Ureter (tissue), 1 donor: ENCODE results near the gene DPY19L3. TPM values are rescaled to one million over a fixed set of nuclear protein-coding genes. Genes with fewer than 3 reads are reported as not detected.
"Not testable (repeated sequence)": the region's sequence is repeated elsewhere in the genome, so short reads cannot be mapped to it uniquely, and the experiment has no call there.

Source experiments
- DNase-seq: peaks from one replicate; pipeline ENCODE4 v3.0.0-alpha.2; 2020; ENCODE audit warnings: low spot score
- total RNA-seq: library from RNA; stranded (reverse); gene quantifications from one replicate; pipeline ENCODE4 v1.2.4, GENCODE V29; 2023
- donor health status: DM: yes; HTN: yes; CAD: no.

The DPY19L3 gene, protein sequence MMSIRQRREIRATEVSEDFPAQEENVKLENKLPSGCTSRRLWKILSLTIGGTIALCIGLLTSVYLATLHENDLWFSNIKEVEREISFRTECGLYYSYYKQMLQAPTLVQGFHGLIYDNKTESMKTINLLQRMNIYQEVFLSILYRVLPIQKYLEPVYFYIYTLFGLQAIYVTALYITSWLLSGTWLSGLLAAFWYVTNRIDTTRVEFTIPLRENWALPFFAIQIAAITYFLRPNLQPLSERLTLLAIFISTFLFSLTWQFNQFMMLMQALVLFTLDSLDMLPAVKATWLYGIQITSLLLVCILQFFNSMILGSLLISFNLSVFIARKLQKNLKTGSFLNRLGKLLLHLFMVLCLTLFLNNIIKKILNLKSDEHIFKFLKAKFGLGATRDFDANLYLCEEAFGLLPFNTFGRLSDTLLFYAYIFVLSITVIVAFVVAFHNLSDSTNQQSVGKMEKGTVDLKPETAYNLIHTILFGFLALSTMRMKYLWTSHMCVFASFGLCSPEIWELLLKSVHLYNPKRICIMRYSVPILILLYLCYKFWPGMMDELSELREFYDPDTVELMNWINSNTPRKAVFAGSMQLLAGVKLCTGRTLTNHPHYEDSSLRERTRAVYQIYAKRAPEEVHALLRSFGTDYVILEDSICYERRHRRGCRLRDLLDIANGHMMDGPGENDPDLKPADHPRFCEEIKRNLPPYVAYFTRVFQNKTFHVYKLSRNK
- 43.1 TPM for total RNA-seq

- DNase-seq: peak; percentile 96
Observed at GRCh38 chr19:32405431-32406160, at the start of gene DPY19L3. Gene DPY19L3, plus strand, starts transcription at chr19:32405770. Its CDS starts 2,484 bp downstream, at chr19:32408254.

- DNase-seq: no peak
Observed at GRCh38 chr19:32357720-32358119, 47.9 kb upstream of the DPY19L3 start.

- DNase-seq: no peak
Observed at GRCh38 chr19:32358321-32358720, 47.2 kb upstream of the DPY19L3 start.

GRCh38 chr19:32359581-32359980 is 46.0 kb upstream of the DPY19L3 start:
- no peak for DNase-seq

DNA sequence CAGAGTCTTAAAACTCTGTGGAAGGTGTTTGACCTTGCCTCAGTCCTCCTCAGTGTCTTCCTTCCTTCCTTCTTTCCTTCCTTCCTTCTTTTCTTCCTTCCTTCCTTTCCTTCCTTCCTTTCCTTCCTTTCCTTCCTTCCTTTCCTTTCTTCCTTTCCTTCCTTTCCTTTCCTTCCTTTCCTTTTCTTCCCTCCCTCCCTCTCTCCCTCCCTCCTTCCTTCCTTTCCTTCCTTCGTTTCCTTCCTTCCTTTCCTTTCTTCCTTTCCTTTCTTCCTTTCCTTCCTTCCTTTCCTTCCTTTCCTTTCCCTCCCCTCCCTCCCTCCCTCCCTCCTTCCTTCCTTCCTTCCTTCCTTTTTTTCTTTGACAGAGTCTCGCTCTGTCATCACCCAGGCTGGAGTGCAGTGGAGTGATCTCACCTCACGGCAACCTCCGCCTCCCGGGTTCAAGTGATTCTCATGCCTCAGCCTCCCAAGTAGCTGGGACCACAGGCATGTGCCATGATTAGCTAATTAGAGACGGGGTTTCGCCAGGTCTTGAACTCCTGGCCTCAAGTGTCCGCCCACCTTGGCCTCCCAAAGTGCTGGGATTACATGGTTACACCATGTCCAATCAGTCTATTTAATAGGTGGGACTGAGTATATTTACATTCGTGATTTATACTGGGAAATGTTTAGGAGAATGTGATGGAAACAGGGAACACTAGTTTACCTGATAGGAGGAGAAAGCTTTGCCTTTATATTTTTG is 43.8 kb upstream of the DPY19L3 start:
- no peak for DNase-seq

DNA sequence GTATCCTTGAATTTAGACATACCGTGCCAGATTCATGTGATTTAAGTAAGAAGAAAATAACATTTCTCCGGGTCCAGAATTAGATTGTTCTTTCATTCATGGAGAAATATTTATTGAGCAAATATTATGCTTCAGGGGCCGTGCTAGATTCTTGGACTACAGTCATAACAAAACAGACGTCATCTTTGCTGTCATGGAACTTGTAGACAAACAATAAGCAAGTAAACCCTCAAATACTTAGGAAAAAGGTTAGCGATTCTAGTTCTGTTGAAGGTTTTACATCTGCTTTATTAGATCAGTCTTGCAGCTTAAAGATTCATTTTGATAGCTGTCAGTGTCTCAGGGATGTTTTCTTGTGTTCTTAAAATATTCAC is 43.3 kb upstream of the DPY19L3 start:
- no peak for DNase-seq

- no peak for DNase-seq
Observed at GRCh38 chr19:32363175-32363574, 42.4 kb upstream of the DPY19L3 start.

- no peak for DNase-seq
Observed at GRCh38 chr19:32363632-32364031, 41.9 kb upstream of the DPY19L3 start.

DNA sequence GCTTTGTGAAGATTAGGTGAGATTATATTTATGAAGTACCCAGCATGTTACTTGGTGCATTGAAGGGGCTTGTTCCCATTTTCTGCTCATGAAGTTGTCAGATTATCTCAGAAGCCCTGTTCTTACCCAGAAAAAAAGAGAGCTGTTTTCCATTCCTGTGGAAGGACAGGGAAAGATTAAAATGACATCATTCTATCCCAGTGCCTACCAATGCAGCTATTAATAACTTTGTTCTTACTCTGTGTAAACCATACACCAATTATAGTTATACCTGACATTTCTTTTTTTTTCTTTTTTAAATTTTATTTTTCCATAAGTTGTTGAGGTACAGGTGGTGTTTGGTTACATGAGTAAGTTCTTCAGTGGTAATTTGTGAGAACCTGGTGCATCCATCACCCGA is 41.5 kb upstream of the DPY19L3 start:
- no peak for DNase-seq

DNA sequence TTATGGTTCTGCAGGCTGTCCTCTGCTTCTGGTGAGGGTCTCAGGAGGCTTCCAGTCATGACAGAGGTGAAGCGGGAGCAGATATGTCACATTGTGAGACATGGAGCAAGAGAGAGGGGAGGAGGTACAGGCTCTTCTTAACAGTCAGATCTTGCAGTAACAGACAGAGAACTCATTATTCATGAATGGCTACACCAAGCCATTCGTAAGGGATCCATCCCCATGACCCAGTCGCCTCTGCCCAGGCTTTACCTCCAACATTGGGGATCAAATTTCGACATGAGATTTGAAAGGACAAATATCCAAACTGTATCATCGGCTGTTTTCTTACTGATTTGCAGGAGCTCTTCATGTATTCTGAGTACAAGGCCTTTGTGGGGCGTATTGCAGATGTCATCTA is 38.5 kb upstream of the DPY19L3 start:
- DNase-seq: no peak

DNA sequence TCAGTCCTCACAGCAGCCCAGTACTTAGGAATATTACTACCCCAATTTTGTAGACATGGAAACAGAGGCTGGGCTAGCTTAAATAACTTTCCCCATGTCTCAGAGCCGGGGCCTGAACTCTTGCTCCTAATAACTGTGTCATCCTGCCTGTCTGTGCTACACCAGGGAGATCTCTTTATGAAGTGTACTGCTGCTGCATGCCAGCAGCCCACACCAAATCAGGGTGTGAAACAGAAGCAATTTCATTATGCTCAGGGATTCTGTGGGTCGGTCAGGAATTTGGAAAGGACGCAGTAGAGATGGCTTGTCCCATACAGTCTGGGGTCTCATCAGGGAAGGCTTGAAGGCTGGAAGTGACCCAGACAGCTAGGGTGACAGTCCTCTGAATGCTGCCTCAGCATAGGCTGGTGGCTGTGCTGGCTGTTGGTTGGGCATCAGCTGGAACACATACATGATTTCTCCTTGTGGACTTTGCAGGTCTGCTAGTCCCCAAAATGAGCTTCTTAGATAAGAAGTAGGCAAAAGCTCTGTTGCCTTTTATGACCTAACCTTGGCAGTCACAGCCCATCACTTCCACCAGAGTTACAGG is 37.5 kb upstream of the DPY19L3 start:
- no peak for DNase-seq

GRCh38 chr19:32368787-32369186 is 36.8 kb upstream of the DPY19L3 start:
- no peak for DNase-seq

GRCh38 chr19:32372726-32373517 is 32.6 kb upstream of the DPY19L3 start:
- DNase-seq: no peak

- DNase-seq: peak; percentile 72
Observed at GRCh38 chr19:32373585-32374295, 31.8 kb upstream of the DPY19L3 start.

DNA sequence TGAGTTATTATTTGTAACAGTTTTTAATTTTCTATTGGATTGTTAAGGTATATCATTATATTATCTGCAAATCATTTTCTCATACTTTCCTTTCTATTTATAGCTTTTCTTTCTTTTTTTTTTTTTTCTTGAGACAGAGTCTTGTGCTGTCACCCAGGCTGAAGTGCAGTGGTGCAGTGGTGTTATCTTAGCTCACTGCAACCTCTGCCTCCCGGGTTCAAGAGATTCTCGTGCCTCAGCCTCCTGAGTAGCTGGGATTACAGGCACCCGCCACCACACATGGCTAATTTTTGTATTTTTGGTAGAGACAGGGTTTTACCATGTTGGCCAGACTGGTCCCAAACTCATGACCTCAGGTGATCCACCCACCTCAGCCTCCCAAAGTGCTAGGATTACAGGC is 31.2 kb upstream of the DPY19L3 start:
- not testable (repeated sequence) for DNase-seq

GRCh38 chr19:32377088-32377487 is 28.5 kb upstream of the DPY19L3 start:
- DNase-seq: not testable (repeated sequence)

DNA sequence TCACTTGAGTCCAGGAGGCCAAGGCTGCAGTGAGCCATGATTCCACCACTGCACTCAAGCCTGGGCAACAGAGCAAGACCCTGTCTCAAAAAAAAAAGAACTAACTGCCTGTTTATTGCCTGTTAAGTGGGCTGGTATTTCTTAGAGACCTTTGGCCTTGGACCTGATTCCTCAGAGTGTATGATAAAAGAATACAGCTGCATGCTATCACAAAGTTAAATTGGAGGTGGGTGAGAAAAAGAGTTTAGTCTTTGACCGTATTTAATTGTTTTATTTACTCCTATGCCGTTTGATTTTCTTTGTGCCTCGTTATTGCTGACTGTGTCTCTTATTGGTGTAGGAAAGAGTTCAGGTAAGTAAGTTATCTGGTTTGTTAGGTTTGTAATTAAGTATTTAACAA is 25.3 kb upstream of the DPY19L3 start:
- no peak for DNase-seq

DNA sequence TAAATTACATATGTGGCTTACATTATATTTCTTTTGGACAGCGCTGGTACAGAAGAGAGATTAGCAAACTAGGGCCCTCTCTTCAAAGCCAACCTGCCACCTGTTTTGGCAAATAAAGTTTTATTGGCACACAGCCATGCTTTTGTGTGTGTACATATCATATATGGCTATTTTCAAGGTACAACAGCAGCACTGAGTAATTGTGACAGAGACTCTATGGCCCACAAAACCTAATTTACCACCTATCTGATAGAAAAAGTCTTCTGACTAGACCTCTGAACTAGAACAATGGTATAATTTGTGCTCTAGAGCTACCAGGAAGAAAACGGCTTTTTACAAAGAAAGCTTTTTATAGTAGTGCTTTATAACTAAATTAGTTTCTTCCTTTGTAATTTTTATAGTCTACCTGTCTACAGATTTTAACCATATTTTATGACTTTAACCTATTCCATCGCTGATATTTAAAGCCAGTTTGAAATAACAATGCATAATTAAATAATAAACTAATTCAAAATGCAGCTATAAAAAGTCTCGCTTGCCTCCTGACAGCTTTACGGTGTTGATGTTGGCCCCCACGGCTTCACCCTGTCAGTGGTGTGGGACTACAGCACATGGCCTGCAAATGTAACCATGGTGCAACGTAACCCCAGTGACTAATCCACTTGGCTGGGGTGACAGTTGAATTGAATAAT is 17.7 kb upstream of the DPY19L3 start:
- peak; percentile 53 for DNase-seq

DNA sequence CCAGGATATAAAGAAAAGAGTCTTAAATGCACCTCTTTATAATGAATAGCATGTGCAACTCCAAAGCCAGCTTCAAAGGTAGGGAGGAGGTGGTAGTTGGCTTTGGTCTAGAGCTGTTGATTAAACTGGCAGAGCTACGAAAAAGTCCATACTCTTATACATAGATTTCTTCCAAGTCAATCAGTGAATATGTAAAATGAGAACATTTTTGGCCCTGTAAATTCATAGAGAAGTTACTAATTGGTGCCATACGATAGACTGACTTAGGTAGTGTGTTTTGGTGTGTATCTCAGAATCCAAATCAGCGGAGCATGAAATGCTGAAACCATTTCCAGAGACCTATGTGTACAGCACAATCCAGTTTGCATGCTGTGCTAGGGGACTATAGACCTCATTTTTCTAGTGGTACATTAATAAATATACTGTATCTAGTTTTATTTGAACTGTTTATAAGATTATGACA is 17.1 kb upstream of the DPY19L3 start:
- no peak for DNase-seq
